ENCODE measurements around the gene COG3. TPM values are rescaled to one million over a fixed set of nuclear protein-coding genes. Genes with fewer than 3 reads are reported as not detected.

The COG3 gene, protein sequence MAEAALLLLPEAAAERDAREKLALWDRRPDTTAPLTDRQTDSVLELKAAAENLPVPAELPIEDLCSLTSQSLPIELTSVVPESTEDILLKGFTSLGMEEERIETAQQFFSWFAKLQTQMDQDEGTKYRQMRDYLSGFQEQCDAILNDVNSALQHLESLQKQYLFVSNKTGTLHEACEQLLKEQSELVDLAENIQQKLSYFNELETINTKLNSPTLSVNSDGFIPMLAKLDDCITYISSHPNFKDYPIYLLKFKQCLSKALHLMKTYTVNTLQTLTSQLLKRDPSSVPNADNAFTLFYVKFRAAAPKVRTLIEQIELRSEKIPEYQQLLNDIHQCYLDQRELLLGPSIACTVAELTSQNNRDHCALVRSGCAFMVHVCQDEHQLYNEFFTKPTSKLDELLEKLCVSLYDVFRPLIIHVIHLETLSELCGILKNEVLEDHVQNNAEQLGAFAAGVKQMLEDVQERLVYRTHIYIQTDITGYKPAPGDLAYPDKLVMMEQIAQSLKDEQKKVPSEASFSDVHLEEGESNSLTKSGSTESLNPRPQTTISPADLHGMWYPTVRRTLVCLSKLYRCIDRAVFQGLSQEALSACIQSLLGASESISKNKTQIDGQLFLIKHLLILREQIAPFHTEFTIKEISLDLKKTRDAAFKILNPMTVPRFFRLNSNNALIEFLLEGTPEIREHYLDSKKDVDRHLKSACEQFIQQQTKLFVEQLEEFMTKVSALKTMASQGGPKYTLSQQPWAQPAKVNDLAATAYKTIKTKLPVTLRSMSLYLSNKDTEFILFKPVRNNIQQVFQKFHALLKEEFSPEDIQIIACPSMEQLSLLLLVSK
- 50.5 and 57.4 TPM in 2 replicates for polyA plus RNA-seq (2013)

GRCh38 chr13:45464687-45465453 is at the start of gene COG3:
TSS of gene COG3 (plus strand) at chr13:45464939. CDS start at chr13:45465037, 98 bp downstream.
- Histone ChIP-seq H2AFZ (ENCODE audit: insufficient read depth, low read length, poor library complexity) (peak within 1 kb of the TSS; percentile 93), H4K91ac (ENCODE audit: low read depth, low read length) (peak within 1 kb of the TSS; percentile 98), H4K12ac (ENCODE audit: low read depth, low read length) (peak within 1 kb of the TSS; percentile 99), H4K8ac (ENCODE audit: low read depth, low read length) (peak within 1 kb of the TSS; percentile 97), H2AK5ac (ENCODE audit: low read length) (peak within 1 kb of the TSS; percentile 80), H2BK12ac (ENCODE audit: low read length) (no peak within 1 kb of the TSS), H3K4ac (ENCODE audit: low read depth, low read length) (peak within 1 kb of the TSS; percentile 93), H3K36me3 (ENCODE audit: control insufficient read depth in 1 of 2, insufficient read depth in 2 of 2, low read length in 2 of 2) (no peaks in the 10 kb centered on the region), H3K27ac (ENCODE audit: low read depth, low read length) (peak within 1 kb of the TSS; percentile 93), H3K4me2 (ENCODE audit: low read length) (peak within 1 kb of the TSS; percentile 81), H3K9ac (ENCODE audit: low read length) (peak within 1 kb of the TSS; percentile 90), H3K4me3 (ENCODE audit: low read depth, low read length) (peak within 1 kb of the TSS; percentile 95), H3K27me3 (ENCODE audit: insufficient read depth, low read length) (no peaks in the 10 kb centered on the region), H3K4me1 (ENCODE audit: control insufficient read depth in 1 of 2, insufficient read depth in 2 of 2, low read length in 2 of 2) (peaks cover 0 to 5% of the 10 kb centered on the region in 2 experiments), H3K23ac (ENCODE audit: low read length) (no peak within 1 kb of the TSS), H3K79me2 (ENCODE audit: control insufficient read depth, insufficient read depth, low read length, poor library complexity) (peaks cover 10% of the 10 kb centered on the region), H2BK120ac (ENCODE audit: insufficient read depth, low read length, poor library complexity) (peak within 1 kb of the TSS; percentile 97), H3K9me3 (ENCODE audit: insufficient read depth, low read depth, low read length) (no peaks in the 10 kb centered on the region), H3K14ac (ENCODE audit: low read length) (peak within 1 kb of the TSS; percentile 99), H2BK5ac (ENCODE audit: low read depth, low read length, poor library complexity) (peak within 1 kb of the TSS; percentile 91), H3K18ac (ENCODE audit: low read length) (peak within 1 kb of the TSS; percentile 96), H3K79me1 (ENCODE audit: low read length) (peaks cover 7% of the 10 kb centered on the region)
- DNase-seq, result peak; percentile 85 to 94
- WGBS (ENCODE audit: extremely low coverage, insufficient coverage, insufficient read length), result no CpG with 5 or more reads among the region's 63 CpGs

DNA sequence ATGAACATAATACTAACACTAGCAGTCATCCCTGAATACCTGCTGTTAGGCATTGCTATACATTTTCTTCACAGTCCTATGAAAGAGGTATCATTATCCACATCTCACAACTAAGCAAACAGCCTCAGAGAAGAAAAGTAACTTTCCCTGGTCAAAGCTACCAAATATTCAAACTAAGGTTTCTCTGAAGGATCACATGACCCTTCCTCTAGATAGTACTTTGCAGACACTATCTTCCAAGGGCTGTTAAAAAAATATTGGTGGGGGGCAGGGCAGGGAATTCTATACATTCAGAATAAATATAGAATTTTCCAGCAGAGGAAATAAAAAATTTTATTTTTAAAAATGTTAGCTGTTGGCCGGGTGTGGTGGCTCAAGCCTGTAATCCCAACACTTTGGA is 49.6 kb upstream of the COG3 start:
- Histone ChIP-seq H3K36me3 (ENCODE audit: control insufficient read depth in 1 of 2, insufficient read depth in 2 of 2, low read length in 2 of 2) (no peaks in the 10 kb centered on the region), H3K4me3 (ENCODE audit: low read depth, low read length) (no peak overlapping the region), H2BK12ac (ENCODE audit: low read length) (no peak overlapping the region), H3K79me2 (ENCODE audit: control insufficient read depth, insufficient read depth, low read length, poor library complexity) (peaks cover 5% of the 10 kb centered on the region), H3K27me3 (ENCODE audit: insufficient read depth, low read length) (no peaks in the 10 kb centered on the region), H4K91ac (ENCODE audit: low read depth, low read length) (no peak overlapping the region), H2BK5ac (ENCODE audit: low read depth, low read length, poor library complexity) (no peak overlapping the region), H3K27ac (ENCODE audit: low read depth, low read length) (no peak overlapping the region), H3K9ac (ENCODE audit: low read length) (no peak overlapping the region), H3K23ac (ENCODE audit: low read length) (no peak overlapping the region), H3K9me3 (ENCODE audit: insufficient read depth, low read depth, low read length) (no peaks in the 10 kb centered on the region), H3K14ac (ENCODE audit: low read length) (no peak overlapping the region), H3K4ac (ENCODE audit: low read depth, low read length) (no peak overlapping the region), H3K4me2 (ENCODE audit: low read length) (peak overlapping the region; percentile 22), H2AFZ (ENCODE audit: insufficient read depth, low read length, poor library complexity) (no peak overlapping the region), H4K8ac (ENCODE audit: low read depth, low read length) (no peak overlapping the region), H3K79me1 (ENCODE audit: low read length) (peaks cover 4% of the 10 kb centered on the region), H2BK120ac (ENCODE audit: insufficient read depth, low read length, poor library complexity) (no peak overlapping the region), H2AK5ac (ENCODE audit: low read length) (no peak overlapping the region), H4K12ac (ENCODE audit: low read depth, low read length) (no peak overlapping the region), H3K4me1 (ENCODE audit: control insufficient read depth in 1 of 2, insufficient read depth in 2 of 2, low read length in 2 of 2) (peaks cover 2 to 3% of the 10 kb centered on the region in 2 experiments), H3K18ac (ENCODE audit: low read length) (no peak overlapping the region)
- no peak for DNase-seq
- no CpG with 5 or more reads among the region's 1 CpG for WGBS (ENCODE audit: extremely low coverage, insufficient coverage, insufficient read length)

DNA sequence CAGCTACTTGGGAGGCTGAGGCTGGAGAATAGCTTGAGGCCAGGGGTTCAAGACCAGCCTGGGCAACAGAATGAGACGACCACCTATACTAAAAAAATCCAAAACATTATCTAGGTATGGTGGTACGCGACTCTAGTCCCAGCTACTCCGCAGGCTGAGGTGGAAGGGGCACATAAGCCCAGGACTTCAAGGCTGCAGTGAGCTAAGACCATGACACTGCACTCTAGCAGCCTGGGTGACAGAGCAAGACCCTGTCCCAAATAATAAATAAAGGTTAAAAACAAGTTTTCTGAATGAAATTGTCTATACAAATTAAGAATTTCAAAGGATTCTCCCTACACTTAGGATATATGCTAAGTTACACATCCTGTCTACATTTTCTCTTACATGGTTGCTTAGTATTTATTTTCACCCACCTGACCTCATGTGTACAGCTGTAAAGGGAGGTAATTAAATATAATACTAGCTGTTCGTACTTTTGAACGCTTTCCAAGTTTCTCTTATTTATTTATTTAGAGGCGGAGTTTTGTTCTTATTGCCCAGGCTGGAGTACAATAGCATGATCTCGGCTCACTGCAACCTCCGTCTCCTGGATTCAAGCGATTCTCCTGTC is 48.1 kb upstream of the COG3 start:
- Histone ChIP-seq H3K18ac (ENCODE audit: low read length) (no peak overlapping the region), H2AK5ac (ENCODE audit: low read length) (no peak overlapping the region), H2BK5ac (ENCODE audit: low read depth, low read length, poor library complexity) (no peak overlapping the region), H3K36me3 (ENCODE audit: control insufficient read depth in 1 of 2, insufficient read depth in 2 of 2, low read length in 2 of 2) (no peaks in the 10 kb centered on the region), H3K27me3 (ENCODE audit: insufficient read depth, low read length) (no peaks in the 10 kb centered on the region), H3K9me3 (ENCODE audit: insufficient read depth, low read depth, low read length) (no peaks in the 10 kb centered on the region), H2BK12ac (ENCODE audit: low read length) (no peak overlapping the region), H3K9ac (ENCODE audit: low read length) (no peak overlapping the region), H3K4me3 (ENCODE audit: low read depth, low read length) (no peak overlapping the region), H4K8ac (ENCODE audit: low read depth, low read length) (no peak overlapping the region), H3K27ac (ENCODE audit: low read depth, low read length) (no peak overlapping the region), H3K23ac (ENCODE audit: low read length) (no peak overlapping the region), H2BK120ac (ENCODE audit: insufficient read depth, low read length, poor library complexity) (no peak overlapping the region), H3K79me2 (ENCODE audit: control insufficient read depth, insufficient read depth, low read length, poor library complexity) (peaks cover 5% of the 10 kb centered on the region), H3K79me1 (ENCODE audit: low read length) (peaks cover 4% of the 10 kb centered on the region), H3K4me2 (ENCODE audit: low read length) (no peak overlapping the region), H3K4ac (ENCODE audit: low read depth, low read length) (no peak overlapping the region), H3K14ac (ENCODE audit: low read length) (no peak overlapping the region), H4K12ac (ENCODE audit: low read depth, low read length) (no peak overlapping the region), H4K91ac (ENCODE audit: low read depth, low read length) (no peak overlapping the region), H2AFZ (ENCODE audit: insufficient read depth, low read length, poor library complexity) (no peak overlapping the region), H3K4me1 (ENCODE audit: control insufficient read depth in 1 of 2, insufficient read depth in 2 of 2, low read length in 2 of 2) (peaks cover 0 to 3% of the 10 kb centered on the region in 2 experiments)
- DNase-seq, result no peak
- no CpG with 5 or more reads among the region's 10 CpGs for WGBS (ENCODE audit: extremely low coverage, insufficient coverage, insufficient read length)
